BJ (cell line): ENCODE results near the gene LSP1. TPM values are rescaled to one million over a fixed set of nuclear protein-coding genes. Genes with fewer than 3 reads are reported as not detected.

Experiments
- CTCF ChIA-PET: fragments of 350-600 bp; formaldehyde crosslinking; extraction: SDS; loops from one replicate; lab custom pipeline; 2021; ENCODE audit warnings: antibody characterized with exemption, inconsistent platforms; lab: Yijun Ruan, JAX
- POLR2A ChIA-PET: fragments of 300-600 bp; sonication (Branson Sonifier 250); formaldehyde crosslinking; extraction: SDS; loops from one replicate; lab custom pipeline; 2021; ENCODE audit warnings: antibody characterized with exemption; lab: Charles Lee
- DNase-seq: peaks from one replicate; pipeline ENCODE4 v3.0.0-alpha.2; 2011; ENCODE audit warnings: low read depth
- H3K27me3 ChIP-seq: 2 replicates; pipeline ENCODE4 v1.6.0; 2011; ENCODE audit warnings: low read length; ENCODE audit not compliant: control insufficient read depth, insufficient read depth
- H3K36me3 ChIP-seq: 2 replicates; pipeline ENCODE4 v1.5.1; 2011; ENCODE audit warnings: low read length; ENCODE audit not compliant: control insufficient read depth, insufficient read depth
- H3K4me3 ChIP-seq: 2 replicates; pipeline ENCODE4 v1.5.1; 2011; ENCODE audit warnings: low read depth, mild to moderate bottlenecking, control low read depth, low read length
- CTCF ChIP-seq: IDR thresholded peaks from 2 replicates; pipeline ENCODE4 v1.5.1; 2011; ENCODE audit warnings: low read depth, mild to moderate bottlenecking, control low read depth, inconsistent platforms, low read length, moderate library complexity; ENCODE audit not compliant: insufficient read depth
- polyA plus RNA-seq: library from polyadenylated mRNA; depleted of rRNA; stranded (reverse); fragments of >200 nt; gene quantifications from 2 replicates; pipeline ENCODE4 v1.2.3, GENCODE V29; 2011

LSP1 gene
- polyA plus RNA-seq, 1 experiment: not detected

GRCh38 chr11:1888811-1889210, 35.9 kb downstream of the LSP1 start:
- Histone ChIP-seq H3K27me3 (no peaks in the 10 kb centered on the region; the same call in 1 of the 2 replicates), H3K36me3 (no peaks in the 10 kb centered on the region), H3K4me3 (no peak overlapping the region)
- DNase-seq: no peak
- CTCF ChIA-PET: interaction anchor here (1.5 to 2.1 kb wide), 4 partner anchors 28 to 263 kb away, joined by 3 to 8 read pairs (median 7); no protein-coding TSS in a partner anchor
- POLR2A ChIA-PET: no interaction called here
- no peak for TF ChIP-seq CTCF

GRCh38 chr11:1889224-1889930, 36.5 kb downstream of the LSP1 start:
- Histone ChIP-seq H3K4me3 (no peak overlapping the region), H3K36me3 (no peaks in the 10 kb centered on the region), H3K27me3 (no peaks in the 10 kb centered on the region; the same call in 1 of the 2 replicates)
- DNase-seq: no peak
- POLR2A ChIA-PET: no interaction called here
- CTCF ChIA-PET: interaction anchor here (1.5 to 2.1 kb wide), 4 partner anchors 28 to 262 kb away, joined by 3 to 8 read pairs (median 7); no protein-coding TSS in a partner anchor
- TF ChIP-seq CTCF: no peak

GRCh38 chr11:1889941-1890855, 37.3 kb downstream of the LSP1 start:
- Histone ChIP-seq H3K27me3 (no peaks in the 10 kb centered on the region), H3K36me3 (no peaks in the 10 kb centered on the region), H3K4me3 (no peak overlapping the region)
- no peak for DNase-seq
- ChIA-PET CTCF (interaction anchor here (1.5 to 1.7 kb wide), 2 partner anchors 27 to 196 kb away, joined by 3 to 8 read pairs; no protein-coding TSS in a partner anchor), POLR2A (no interaction called here)
- TF ChIP-seq CTCF: no peak

- Histone ChIP-seq H3K36me3 (no peaks in the 10 kb centered on the region), H3K4me3 (no peak overlapping the region), H3K27me3 (no peaks in the 10 kb centered on the region)
- no peak for DNase-seq
- ChIA-PET CTCF (interaction anchor here (0.8 to 1.3 kb wide), 3 partner anchors 9 to 212 kb away, joined by 3 to 5 read pairs (median 3); no protein-coding TSS in a partner anchor), POLR2A (no interaction called here)
- TF ChIP-seq CTCF: no peak
Observed at GRCh38 chr11:1890856-1891830, 38.3 kb downstream of the LSP1 start.
